Sigmoid colon (tissue), 7 donors: ENCODE results near the gene SIRT3. TPM values are rescaled to one million over a fixed set of nuclear protein-coding genes. Genes with fewer than 3 reads are reported as not detected.

ENCODE experiments used
- DNase-seq: peaks from one replicate; pipeline ENCODE4 v3.0.0-alpha.2; 2019
- H3K27ac ChIP-seq, 4 donors: fragments of 200-600 bp; sonication (generic); one replicate each; pipeline ENCODE4 v1.5.1; 2016 to 2019; ENCODE audit warnings: mild to moderate bottlenecking in 1 of 4
- H3K27me3 ChIP-seq, 3 donors: fragments of 200-600 bp; sonication (generic); one replicate each; pipeline ENCODE4 v1.5.1; 2019; ENCODE audit warnings: mild to moderate bottlenecking in 1 of 3
- H3K36me3 ChIP-seq, 4 donors: fragments of 200-600 bp; sonication (generic); one replicate each; pipeline ENCODE4 v1.5.1; 2016 to 2019
- H3K4me1 ChIP-seq, 4 donors: fragments of 200-600 bp; sonication (generic); one replicate each; pipeline ENCODE4 v1.5.1; 2017 to 2019
- H3K4me3 ChIP-seq, 4 donors: fragments of 200-600 bp; sonication (generic); one replicate each; pipeline ENCODE4 v1.5.1; 2017 to 2019; ENCODE audit warnings: mild to moderate bottlenecking in 2 of 4, moderate library complexity in 1 of 4
- H3K9me3 ChIP-seq, 4 donors: fragments of 200-600 bp in 3 of 4; sonication (generic) in 3 of 4; one replicate each; pipeline versions ENCODE4 v1.5.1 to v1.6.1; 2013 to 2019
- EP300 ChIP-seq, 4 donors: sonication (generic); formaldehyde crosslinking; IDR thresholded peaks; one replicate each; pipeline ENCODE4 v1.6.1; 2017; ENCODE audit warnings: antibody characterized with exemption in 4 of 4
- POLR2A ChIP-seq, 2 donors: fragments of 450-650 bp; IDR thresholded peaks; one replicate each; pipeline ENCODE4 v1.6.1; 2016; ENCODE audit warnings: antibody characterized with exemption in 2 of 2, mild to moderate bottlenecking in 2 of 2, moderate library complexity in 2 of 2
- POLR2AphosphoS5 ChIP-seq, 4 donors: sonication (generic); formaldehyde crosslinking; IDR thresholded peaks; one replicate each; pipeline ENCODE4 v1.6.1; 2017; ENCODE audit warnings: antibody characterized with exemption in 4 of 4
- WGBS, 2 donors: extraction: QIAGEN DNeasy Blood & Tissue Kit; methylation state at CpG; one replicate each; pipeline ENCODE4 v1.1.7; 2013; 5-methylcytosine and 5-hydroxymethylcytosine counted together
- intact Hi-C: fragments of 100-400 bp; cut with DNase I; formaldehyde crosslinking; loops from one replicate; pipeline ENCODE4 v1.15.1; 2023
- polyA plus RNA-seq, 3 donors: library from polyadenylated mRNA; stranded (reverse); fragments of 200-250 nt; gene quantifications; one replicate each; pipeline ENCODE4 v1.2.3, GENCODE V29; 2013
- total RNA-seq, 4 donors: library from RNA; depleted of rRNA; stranded (reverse); fragments of >200 nt; gene quantifications; one replicate each; pipeline ENCODE4 v1.1.0, GENCODE V29; 2016
- TF ChIP-seq, protein P1 (sequence below), 4 experiments: fragments of 450-650 bp in 3 of 4; fragments of 200-600 bp in 1 of 4; IDR thresholded peaks; one replicate each; pipeline ENCODE4 v1.5.1; 2016 to 2019; ENCODE audit warnings: antibody characterized with exemption in 4 of 4, mild to moderate bottlenecking in 3 of 4, moderate library complexity in 2 of 4
- donor health status: healthy with polysubstance abuse.
- donor health status: Bipolar disorder and iron deficiency.
- donor health status: healthy.

The SIRT3 gene
- total and polyA plus RNA-seq, 7 donors, result 6.4 to 21.0 (median 12.2) TPM

DNA sequence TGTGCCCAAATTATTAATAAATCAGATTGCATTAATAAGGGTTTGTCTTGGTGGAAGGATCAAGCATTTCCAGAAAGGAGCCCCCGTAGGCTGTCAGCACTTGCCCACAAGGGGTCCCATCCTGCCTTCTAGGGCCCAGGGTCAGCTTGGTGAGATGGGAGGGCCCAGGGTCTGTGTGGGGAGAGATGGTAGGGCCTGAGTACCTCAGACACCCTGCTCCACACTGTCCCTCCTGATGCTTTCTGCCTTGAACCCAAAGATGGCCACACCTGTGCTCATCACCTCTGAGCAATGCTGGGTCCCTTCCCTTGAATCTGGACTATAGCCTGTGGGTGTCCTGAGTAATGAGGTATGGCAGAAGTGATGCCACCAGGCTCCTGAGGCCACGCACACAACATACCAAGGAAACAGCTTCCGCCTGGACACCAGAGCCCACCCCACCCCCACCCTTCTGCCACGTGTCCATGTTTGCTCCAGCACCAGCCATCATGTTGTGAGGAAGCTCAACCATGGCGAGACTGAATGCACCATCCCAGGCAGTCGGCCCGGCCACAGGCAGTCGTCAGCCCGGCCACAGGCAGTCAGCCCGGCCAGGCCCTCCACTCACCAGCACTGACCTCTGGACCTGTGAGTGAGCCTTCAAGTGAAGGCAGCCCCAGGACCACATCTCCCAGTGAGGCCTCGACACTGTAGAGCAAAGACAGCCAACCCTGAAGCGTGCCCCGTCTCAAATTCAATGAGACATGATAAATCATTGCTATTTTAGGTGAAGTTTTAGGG lies 35.7 kb downstream of the SIRT3 start:
- no peak overlapping the region for H3K4me3 ChIP-seq
- no peaks in the 10 kb centered on the region for H3K27me3 ChIP-seq
- intact Hi-C loops, result no loop called here
- no peak for DNase-seq
- no peaks in the 10 kb centered on the region for H3K9me3 ChIP-seq
- TF ChIP-seq POLR2A (IDR thresholded peaks at IDR 0.05), result no peak
- no peak for TF ChIP-seq POLR2AphosphoS5 (IDR thresholded peaks at IDR 0.05)
- no peak for TF ChIP-seq EP300 (IDR thresholded peaks at IDR 0.05)
- H3K4me1 ChIP-seq, result peaks cover 0 to 24% (median 13%) of the 10 kb centered on the region in 4 donors
- no peak overlapping the region for H3K27ac ChIP-seq
- H3K36me3 ChIP-seq, result peaks cover 15 to 48% (median 21%) of the 10 kb centered on the region in 4 donors
- 93 to 94% methylated on average over 13 of the region's 13 CpGs for WGBS, 2 donors

DNA sequence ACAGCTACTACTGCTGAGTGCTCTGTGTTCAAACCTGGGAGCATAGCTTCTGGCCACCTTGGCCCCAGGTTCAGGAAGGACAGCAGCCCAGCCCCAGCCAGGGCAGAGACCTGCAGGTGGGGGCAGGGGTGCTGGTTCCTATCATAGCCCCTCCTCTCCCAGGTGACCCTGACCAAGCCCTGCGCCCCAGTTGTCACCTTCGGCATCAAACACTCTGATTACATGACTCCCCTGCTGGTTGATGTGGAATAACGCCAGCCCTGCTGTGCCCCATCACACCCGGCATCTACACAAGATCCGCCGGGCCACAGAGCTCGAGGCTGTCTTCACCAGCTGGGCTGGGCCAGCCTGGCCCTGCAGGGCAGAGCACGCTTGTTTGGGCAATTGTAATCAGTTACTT lies 36.4 kb downstream of the SIRT3 start:
- H3K27me3 ChIP-seq, result no peaks in the 10 kb centered on the region
- peaks cover 0 to 18% (median 7%) of the 10 kb centered on the region in 4 donors for H3K4me1 ChIP-seq
- no peak overlapping the region for H3K27ac ChIP-seq
- WGBS, 2 donors, result 81 to 87% methylated on average over 8 of the region's 8 CpGs
- TF ChIP-seq, protein P1, sequence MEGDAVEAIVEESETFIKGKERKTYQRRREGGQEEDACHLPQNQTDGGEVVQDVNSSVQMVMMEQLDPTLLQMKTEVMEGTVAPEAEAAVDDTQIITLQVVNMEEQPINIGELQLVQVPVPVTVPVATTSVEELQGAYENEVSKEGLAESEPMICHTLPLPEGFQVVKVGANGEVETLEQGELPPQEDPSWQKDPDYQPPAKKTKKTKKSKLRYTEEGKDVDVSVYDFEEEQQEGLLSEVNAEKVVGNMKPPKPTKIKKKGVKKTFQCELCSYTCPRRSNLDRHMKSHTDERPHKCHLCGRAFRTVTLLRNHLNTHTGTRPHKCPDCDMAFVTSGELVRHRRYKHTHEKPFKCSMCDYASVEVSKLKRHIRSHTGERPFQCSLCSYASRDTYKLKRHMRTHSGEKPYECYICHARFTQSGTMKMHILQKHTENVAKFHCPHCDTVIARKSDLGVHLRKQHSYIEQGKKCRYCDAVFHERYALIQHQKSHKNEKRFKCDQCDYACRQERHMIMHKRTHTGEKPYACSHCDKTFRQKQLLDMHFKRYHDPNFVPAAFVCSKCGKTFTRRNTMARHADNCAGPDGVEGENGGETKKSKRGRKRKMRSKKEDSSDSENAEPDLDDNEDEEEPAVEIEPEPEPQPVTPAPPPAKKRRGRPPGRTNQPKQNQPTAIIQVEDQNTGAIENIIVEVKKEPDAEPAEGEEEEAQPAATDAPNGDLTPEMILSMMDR (IDR thresholded peaks at IDR 0.05), result no peak
- TF ChIP-seq POLR2A (IDR thresholded peaks at IDR 0.05) (no peak), POLR2AphosphoS5 (IDR thresholded peaks at IDR 0.05) (no peak)
- intact Hi-C loops, result no loop called here
- no peak overlapping the region for H3K4me3 ChIP-seq
- no peaks in the 10 kb centered on the region for H3K9me3 ChIP-seq
- DNase-seq, result peak; percentile 64
- peaks cover 11 to 42% (median 21%) of the 10 kb centered on the region in 4 donors for H3K36me3 ChIP-seq

DNA sequence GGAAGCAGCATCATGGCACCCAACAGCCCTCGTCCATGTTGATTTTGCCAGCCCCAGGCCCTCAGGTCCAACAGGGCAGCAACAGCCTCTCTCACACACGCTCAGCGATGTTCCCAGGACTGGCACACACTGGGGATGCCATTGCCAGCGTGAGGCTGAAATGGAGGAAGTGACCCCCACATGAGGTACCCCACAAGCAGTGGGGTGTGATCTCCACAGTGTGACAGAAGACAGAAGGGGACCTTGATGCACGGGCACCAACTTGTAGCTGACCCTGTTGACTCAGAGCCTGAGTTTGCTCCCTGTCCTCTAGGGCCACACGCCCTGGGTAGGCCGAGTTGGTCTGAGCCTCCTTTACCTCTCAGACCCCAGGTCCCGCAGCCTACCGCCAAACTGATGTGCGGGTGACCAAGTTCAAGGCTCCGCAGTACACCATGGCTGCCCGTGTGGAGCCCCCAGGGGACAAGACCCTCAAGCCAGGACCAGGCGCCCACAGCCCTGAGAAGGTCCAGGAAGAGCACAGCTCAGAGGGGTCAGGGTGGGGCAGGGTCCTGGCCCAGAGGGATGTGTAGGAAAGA lies 37.0 kb downstream of the SIRT3 start:
- H3K36me3 ChIP-seq, result peaks cover 10 to 35% (median 19%) of the 10 kb centered on the region in 4 donors
- no peaks in the 10 kb centered on the region for H3K27me3 ChIP-seq
- no peaks in the 10 kb centered on the region for H3K9me3 ChIP-seq
- peaks cover 0 to 11% (median 4%) of the 10 kb centered on the region in 4 donors for H3K4me1 ChIP-seq
- no peak for TF ChIP-seq POLR2AphosphoS5 (IDR thresholded peaks at IDR 0.05)
- TF ChIP-seq EP300 (IDR thresholded peaks at IDR 0.05), result no peak
- TF ChIP-seq, protein P1 (IDR thresholded peaks at IDR 0.05), result no peak
- TF ChIP-seq POLR2A (IDR thresholded peaks at IDR 0.05), result no peak
- intact Hi-C loops, result no loop called here
- H3K27ac ChIP-seq, result no peak overlapping the region
- DNase-seq, result peak; percentile 56
- 88 to 89% methylated on average over 13 of the region's 13 CpGs for WGBS, 2 donors
- no peak overlapping the region for H3K4me3 ChIP-seq

DNA sequence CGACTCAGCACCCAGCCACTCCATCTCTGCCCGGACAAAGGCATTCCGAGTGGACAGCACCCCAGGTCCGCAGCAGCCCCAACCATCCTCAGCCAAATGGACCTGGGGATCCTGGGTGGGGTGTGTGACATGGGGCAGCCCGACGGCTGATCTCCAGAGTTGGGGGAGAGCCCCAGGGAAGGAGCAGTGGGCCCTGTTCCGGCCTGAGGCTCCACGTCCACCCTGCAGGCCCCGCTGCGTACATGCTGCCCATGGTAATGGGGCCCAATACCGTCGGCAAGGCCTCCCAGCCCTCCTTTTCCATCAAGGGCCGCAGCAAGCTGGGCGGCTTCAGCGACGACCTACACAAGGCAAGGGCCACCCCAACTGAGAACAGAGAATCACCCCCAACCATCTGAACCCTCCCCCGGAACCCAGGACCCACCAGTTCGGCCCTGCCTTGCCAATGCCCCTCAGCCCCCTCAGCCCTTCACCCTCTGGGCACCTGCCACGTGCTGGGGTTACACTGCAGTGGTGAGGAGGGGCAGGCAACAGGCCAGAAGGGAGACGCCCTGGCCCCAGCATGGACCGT lies 37.8 kb downstream of the SIRT3 start:
- Histone ChIP-seq H3K36me3 (peaks cover 8 to 27% (median 15%) of the 10 kb centered on the region in 4 donors), H3K27me3 (no peaks in the 10 kb centered on the region), H3K4me1 (peaks cover 0 to 6% (median 0%) of the 10 kb centered on the region in 4 donors), H3K27ac (no peak overlapping the region), H3K4me3 (no peak overlapping the region), H3K9me3 (no peaks in the 10 kb centered on the region)
- WGBS, 2 donors, result 90% methylated on average over 21 of the region's 21 CpGs
- TF ChIP-seq POLR2AphosphoS5 (IDR thresholded peaks at IDR 0.05), result no peak
- DNase-seq, result peak; percentile 63
- intact Hi-C loops, result no loop called here

DNA sequence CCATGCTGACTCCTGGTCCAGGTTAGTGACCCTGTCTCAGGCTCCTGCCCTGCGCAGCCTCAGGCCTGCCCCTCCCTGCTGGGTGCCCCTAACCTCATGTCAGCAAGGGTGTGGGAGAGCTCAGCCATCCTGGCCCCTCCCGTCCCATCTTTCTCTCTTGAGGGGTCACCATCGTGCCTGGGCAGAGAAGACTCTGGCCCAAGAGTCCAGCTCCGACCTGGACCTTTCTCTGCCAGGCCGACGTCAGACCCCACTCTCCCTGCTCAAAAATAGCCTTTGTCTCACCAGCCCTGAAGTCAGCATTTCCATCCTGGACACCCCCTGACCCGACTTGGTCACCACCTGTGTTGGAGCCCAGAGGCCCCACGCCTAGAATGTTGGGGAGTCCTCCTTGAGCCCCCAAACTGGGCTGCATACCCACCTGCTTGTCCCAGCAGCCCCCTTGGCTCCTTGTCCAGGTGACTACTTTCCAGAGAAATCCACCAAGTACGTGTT lies 38.4 kb downstream of the SIRT3 start:
- Histone ChIP-seq H3K27ac (no peak overlapping the region), H3K4me1 (peaks cover 0 to under 1% (median 0%) of the 10 kb centered on the region in 4 donors), H3K9me3 (no peaks in the 10 kb centered on the region), H3K27me3 (no peaks in the 10 kb centered on the region), H3K36me3 (peaks cover 8 to 22% (median 11%) of the 10 kb centered on the region in 4 donors), H3K4me3 (no peak overlapping the region)
- intact Hi-C loops, result no loop called here
- peak; percentile 63 for DNase-seq
- 85 to 89% methylated on average over 9 of the region's 9 CpGs for WGBS, 2 donors
- no peak for TF ChIP-seq EP300 (IDR thresholded peaks at IDR 0.05)
- TF ChIP-seq POLR2AphosphoS5 (IDR thresholded peaks at IDR 0.05), result no peak
- TF ChIP-seq, protein P1 (IDR thresholded peaks at IDR 0.05), result no peak
